Measurements from ENCODE around the gene AURKA.

- no peak for TF ChIP-seq CTCF (IDR thresholded peaks at IDR 0.05)
- TF ChIP-seq POLR2A (IDR thresholded peaks at IDR 0.05): no peak
Measured at GRCh38 chr20:56391596-56392131, 351 bp downstream of the AURKA start.

Measured in thyroid gland (tissue), 4 donors.